DMS 273 (cell line): ENCODE measurements around the gene SCMH1.
"Not testable (repeated sequence)": the region's sequence is repeated elsewhere in the genome, so short reads cannot be mapped to it uniquely, and the experiment has no call there.

Experiments
- DNase-seq: peaks from one replicate; lab custom pipeline; 2025; ENCODE audit not compliant: unreplicated experiment; lab: John Stamatoyannopoulos, UW

Gene SCMH1

DNA sequence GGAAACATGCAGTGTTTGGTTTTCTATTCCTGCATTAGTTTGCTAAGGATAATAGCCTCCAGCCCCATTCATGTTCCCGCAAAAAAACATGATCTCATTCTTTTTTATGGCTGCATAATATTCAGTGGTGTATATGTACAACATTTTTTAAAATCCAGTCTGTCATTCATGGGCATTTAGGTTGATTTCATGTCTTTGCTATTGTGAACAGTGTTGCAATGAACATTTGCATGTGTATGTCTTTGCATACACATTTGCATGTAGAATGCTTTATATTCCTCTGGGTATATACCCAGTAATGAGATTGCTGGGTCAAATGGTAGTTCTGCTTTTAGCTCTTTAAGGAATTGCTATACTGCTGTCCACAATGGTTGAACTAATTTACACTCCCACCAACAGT lies 9.0 kb upstream of the SCMH1 start:
- not testable (repeated sequence) for DNase-seq

DNA sequence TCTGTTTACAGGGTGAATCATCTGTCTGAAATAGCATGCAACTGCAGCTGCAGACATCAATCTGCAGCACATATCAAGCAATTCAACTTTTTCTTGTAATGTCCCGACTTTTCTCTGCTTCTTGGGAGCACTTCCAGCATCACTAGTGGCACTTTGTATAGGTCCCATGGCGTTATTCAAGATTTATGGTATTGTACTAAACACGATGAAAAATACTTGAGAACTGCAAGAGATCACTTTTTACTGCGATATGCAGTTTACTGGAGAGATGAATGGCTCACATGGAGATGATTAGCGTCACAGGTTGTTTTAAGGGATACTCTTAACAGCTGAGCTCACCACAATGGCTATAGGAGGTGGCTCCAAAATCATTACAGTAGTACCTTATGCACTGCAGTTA lies 7.2 kb upstream of the SCMH1 start:
- no peak for DNase-seq

DNA sequence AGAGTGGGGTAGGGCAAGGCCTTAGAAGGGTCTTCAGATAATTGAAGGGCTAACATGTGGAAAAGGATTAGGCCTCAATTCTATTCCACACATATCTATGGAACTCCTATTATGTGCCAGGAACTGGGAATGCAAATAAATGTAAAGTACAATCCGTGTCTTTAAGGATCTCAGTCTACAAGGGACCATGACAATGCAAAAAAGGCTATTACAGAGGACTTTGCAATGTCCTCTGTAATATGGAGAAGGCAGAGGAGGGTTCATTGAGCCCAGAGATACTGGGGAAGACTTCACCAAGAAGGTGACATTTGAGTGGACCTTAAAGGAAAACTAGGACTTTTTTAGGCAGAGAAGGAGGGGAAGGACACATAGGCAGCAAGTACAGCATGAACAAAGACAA lies 4.5 kb upstream of the SCMH1 start:
- DNase-seq: no peak

DNA sequence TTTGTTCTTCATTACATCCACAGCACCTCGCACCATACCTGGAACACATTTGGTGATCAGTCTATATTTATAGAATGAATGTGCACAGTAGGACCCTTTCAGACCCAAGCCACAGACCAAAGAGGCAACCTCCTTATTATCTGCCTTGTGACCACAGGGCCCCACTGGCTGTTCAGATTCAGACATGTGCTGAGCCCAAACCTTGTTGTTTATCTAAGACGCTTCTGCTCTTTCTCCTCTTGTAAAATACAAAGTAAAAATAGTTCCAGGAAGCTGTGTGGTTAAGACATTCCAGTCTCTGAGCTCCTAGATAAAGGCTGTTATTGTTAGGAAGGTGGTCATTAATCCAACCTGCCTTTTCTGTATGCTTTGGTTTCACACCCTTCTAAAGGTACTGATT lies 3.6 kb upstream of the SCMH1 start:
- DNase-seq: no peak

DNA sequence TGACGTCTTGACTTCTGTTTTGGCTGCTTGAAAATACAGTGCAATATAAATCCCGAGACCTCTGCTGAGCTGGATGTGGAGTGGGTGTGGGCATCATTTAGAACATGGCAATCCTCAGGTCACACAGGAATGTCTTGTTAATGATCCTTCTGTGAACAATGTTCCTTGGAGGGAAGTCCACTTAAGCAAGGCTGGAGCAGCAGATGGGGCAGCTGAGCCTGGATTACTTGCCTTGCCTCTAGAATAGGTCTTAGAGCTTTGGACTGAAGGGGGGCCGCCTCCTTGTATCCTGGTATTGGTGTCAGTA lies 926 bp upstream of the SCMH1 start:
- DNase-seq: peak; percentile 93

DNA sequence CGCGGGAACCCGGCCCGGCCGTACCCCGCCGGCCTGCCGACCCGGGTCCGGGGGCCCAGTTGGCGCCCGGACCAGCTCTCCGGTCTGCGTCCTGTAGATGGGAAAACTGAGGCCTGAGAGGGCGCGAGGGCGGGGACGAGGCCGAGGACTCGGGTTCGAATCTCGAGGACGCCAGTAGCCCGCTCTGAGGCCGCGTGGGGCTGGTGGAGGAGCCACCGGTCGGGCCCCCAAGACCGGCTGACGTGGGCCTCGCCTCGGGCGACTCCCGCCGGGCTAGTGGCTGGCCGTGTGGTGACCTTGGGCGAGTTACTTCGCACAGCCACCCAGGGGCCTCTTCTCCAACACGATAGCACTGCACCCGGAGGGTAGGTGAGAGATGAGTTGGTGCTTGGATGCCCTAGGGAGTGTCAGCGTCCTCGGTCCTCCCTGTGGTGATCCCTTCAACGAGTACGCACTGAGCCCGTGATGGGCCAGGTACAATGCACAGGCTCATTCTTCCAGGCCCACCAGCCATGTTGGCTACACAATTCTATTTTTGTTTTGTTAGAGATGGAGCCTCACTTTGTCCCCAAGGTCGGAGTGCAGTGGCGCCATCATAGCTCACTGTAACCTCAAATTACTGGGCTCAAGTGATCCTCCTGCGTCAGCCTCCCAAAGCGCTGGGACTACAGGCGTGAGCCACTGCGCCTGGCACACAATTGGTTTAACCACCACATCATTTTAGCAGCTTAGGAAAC lies 404 bp upstream of the SCMH1 start:
- DNase-seq: no peak

DNA sequence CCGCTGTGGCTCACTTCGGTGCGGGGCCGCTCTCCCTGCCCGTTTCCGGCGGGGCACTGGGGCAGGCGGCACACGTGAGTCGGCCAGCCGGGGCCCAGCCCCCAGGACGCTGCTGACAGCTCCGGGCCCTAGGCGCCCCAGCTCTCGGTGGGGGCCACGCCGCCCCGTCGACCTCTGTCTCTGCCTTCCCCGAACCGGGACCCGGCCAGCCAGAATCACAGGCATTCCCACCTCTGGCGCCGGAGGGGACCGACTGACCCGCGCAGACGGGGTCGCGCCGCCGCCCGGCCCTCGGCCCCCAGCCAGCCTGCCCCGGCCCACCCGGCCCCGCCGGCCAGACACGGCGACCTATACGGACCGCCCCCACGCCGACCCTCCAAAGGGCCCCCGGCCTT lies 755 bp downstream of the SCMH1 start:
- DNase-seq: peak; percentile 100

DNA sequence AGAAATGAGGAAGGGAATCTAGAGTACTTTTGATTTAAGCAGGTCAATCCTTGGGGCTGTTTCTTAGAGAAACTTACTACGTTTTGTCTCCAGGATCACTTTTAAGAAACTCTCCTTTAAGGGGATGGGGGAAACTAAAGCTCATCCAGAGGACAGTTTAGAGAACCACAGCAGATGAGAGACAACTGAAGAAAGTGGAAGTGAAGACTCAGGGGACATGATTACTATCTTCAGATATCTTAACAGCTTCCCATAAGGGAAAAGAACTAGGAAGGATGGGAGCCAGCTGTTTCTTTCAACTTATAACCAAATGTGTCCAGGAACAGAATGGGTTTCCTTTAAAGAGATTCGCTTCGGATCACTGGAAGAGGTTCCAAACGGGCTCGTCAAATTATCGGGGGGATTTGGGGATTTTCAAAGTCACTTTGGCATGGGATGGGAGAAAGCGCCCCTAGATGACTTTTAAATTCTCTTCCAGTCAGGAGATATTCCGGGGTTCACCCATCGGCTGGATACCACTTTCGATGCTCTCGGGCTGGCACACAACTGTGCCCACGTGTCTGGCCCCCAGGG lies 1.2 kb downstream of the SCMH1 start:
- DNase-seq: peak; percentile 100

DNA sequence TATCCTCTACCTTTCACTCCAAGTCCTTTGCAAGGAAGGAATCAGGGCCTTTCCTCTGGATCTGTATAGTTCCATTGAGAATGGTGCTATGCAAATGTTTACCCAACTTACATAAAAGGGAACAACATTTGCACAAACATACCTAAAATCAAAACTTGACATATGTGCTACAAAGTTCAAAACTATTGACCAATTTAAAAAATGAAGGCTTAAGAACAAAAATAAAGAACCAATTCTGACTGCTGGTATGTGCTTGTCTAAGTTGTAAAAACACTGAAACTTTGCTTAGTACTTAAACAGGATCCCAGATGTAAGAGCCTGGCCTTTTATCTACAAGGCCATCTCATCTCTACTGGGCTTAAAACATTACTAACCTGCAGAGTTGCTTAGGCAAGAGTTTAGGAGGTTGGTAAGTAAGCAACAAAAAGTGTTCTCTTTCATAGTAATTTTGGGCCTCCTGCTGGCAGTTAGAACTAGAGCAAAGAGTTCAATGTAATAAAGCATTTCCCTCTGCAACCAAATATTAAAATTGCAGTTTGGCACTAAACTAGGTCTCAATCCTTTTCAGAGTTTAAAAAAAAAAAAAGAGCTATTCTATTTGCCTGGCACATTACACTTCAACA lies 2.0 kb downstream of the SCMH1 start:
- DNase-seq: peak; percentile 99

DNA sequence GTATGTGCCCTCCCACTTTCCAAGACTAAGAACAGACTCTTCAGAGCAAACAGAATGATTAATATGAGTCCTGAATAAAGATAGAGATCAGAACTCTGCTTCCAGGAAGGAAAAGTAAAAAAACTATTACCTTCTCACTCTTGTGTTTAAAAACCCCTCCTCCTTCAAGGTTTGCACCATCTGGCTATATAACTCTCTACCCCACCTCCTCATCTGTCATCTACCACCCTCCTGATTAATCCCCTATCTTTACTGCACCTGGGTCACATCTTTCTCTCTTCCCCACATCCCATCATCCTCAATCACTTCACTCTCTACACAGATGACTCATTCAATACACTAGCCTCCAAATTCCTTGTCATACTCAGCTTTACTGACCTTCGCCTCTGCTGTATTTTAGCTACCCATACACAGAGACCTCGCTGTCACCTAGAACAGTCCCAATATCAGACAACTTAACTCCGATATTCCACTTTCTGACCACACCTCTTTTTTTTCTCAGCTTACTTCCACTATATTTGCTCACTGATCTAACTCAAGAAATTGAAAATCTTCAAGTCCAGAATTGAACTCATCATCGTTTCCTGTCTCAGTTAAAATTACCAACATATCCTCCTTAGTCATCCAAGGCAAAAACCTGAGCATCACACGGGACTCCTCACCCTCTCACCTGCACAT lies 3.7 kb downstream of the SCMH1 start:
- peak; percentile 98 for DNase-seq

DNA sequence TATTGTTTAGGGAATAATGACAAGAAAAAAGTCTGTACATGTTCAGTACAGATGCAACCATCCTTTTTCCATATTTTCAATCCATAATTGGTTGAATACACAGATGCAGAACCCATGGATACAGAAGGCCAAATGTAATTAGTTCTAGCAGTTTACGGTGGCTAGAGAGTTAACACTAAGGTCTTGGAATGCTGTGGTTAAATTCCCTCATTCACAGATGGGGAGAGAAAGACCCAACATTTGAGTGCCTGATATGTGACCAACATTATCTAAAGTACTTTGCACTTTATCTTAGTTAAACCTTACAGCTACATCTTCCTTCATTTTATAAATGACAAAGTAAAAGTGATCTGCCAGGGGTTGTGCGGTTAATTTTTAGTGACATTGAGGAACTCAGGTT lies 5.3 kb downstream of the SCMH1 start:
- DNase-seq: no peak

DNA sequence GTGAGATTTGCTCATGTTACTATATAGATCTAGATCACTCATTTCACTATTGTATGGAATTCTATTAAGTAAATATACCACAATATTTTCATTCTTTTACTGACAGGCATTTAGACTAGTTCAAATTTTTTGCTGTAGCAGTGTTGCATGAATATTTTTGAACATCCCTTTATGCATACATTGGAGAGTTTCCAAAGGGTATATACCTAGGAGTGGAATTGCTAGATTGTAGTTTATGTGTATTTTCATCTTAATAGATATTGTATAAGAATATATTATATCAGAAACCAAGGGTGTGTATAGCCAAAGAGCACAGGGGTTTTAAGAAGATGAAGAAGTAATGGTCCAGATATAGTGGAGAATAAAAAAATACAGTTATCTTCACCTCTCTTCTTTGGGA lies 6.2 kb downstream of the SCMH1 start:
- DNase-seq: no peak

DNA sequence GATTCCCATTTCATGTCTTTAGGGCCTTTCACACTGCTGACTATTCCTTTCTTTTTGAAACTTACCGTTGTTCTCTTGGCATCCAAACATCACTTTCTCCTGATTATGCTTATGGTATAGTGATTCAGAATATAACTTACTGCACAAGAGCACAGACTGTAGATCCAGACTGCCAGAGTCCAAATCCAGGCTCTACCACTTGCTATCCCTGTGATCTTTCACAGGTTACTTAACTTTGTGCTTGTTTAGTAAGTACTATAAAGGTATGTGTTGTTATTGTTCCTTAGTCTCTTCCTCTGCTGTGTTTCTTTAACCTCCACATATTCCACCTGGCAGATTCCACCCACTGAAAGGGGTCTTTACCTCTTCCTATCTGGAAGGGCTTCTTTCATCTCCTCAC lies 8.4 kb downstream of the SCMH1 start:
- no peak for DNase-seq

DNA sequence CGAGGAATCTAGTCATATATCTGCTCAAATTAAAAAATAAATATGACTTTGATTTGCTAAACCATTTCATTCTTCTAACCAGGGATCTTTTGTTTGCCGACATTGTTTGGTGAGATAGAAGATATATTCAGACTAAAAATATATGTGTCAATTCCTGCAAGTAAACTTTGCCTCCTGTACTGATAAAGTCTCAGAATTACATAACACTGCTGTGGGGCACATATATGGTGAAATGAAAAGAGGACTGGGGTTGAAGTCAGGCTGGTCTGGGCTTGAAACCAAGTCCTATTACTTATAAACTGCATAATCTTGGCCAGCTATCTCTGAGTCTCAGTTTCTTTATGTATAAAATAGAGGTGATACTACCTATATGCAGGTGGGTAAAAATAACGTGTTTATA lies 9.8 kb downstream of the SCMH1 start:
- DNase-seq: no peak

DNA sequence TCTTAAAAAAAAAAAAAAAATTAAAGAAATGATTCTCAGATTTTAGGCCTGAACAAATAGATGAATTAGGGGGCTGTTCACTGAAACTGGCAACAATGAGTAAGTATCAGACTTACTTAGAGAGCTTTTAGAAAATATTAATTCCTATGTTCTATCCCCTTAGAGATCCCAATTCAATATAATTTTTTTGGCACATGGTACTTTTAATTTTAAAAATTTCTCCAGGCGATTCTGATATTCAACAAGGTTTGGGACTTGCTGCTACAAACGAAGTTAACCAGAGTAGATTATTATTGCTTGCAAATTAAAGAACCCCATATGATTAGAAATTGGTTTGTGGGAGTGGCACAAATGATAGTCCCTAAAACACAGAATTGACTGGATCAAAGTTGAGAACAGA lies 11.4 kb downstream of the SCMH1 start:
- DNase-seq: no peak

DNA sequence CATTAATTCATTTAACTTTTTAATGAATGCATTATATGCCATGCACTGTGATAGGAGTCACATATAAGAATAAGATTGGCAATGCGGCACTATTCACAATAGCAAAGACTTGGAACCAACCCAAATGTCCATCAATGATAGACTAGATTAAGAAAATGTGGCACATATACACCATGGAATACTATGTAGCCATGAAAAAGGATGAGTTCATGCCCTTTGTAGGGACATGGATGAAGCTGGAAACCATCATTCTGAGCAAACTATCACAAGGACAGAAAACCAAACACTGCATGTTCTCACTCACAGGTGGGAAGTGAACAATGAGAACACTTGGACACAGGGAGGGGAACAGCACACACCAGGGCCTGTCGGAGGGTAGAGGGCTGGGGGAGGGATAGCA lies 12.9 kb downstream of the SCMH1 start:
- not testable (repeated sequence) for DNase-seq

DNA sequence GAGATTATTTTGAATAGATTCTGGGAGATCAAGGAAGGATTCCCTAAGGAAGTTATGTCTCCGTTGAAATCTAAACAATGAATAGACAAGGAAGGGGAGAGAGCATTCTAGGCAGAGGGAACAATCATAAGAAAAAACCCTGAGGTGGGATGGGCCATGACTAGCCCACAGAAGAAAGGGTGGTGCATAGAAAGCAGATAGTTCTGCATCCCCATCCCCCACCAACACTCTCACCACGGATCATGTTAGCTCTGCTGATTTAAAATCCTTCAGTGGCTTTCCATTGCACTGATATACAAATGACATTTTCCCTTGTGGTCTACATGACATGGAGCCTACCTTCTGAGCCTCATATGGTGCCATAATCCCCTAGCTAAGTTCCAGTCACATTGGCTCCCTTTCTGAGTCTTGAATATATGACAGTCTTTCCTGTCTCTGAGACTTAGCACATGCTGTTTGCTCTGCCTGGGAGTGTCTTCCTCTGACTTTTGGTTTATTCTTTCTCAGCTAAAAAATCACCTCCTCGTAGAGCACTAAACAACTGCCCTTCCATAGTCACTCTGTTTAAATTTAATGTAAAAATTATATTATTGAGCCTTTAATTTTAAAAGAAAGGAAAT lies 15.2 kb downstream of the SCMH1 start:
- no peak for DNase-seq

DNA sequence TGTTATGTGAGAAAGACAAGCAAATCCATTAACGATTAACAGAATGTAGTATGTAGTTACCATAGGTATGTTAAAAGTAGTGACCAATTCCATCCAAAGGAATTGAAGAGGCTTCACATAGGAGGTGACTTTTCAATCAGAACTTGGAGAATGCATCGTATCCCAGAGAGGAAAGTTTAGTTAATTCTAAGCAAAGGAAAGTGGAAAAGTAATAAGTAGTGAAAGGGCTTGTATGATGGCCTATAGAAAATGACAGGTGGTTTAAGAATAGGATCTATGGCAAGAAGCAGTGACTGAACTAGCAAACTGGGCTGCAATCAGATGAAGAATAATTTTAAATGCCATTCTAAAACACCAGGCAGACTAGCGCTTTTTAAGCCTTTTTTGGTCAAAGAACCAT lies 16.6 kb downstream of the SCMH1 start:
- no peak for DNase-seq

DNA sequence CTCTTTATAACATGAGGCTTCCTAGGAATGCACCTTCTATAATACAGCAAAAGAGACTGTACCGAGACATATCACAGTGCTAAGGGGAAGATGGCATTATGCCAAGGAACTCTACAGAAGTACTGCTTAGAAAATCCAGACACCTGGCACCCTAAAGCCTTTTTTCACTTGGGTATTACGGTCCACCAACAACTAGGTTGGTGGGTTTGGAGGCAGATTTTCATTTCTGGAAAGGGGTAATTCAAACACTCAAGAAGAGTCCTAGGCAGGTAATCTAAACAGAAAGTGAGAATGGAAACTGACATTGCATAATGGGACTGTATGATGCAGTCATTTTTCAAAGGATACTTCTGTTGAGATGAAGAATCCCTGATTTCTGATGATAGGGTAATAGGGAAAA lies 19.6 kb downstream of the SCMH1 start:
- peak; percentile 100 for DNase-seq

DNA sequence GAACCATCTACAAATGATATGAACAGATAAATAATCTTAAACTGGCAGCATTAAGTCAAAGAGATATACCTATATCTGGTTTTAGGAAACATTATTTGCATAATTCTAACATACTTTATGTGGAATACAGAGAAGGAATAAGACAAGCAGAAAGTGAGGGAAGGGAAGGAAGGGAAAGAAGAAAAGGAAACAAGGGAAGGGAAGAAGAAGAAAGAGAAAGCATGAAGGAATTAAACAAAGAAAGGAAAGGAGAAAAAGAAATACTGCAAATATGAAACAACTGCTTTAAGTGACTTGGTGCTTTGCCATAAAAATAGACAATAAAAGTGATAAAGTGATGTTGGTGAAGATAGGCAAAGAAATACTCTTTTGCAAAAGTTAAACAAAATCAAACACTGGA lies 20.1 kb downstream of the SCMH1 start:
- DNase-seq: no peak

DNA sequence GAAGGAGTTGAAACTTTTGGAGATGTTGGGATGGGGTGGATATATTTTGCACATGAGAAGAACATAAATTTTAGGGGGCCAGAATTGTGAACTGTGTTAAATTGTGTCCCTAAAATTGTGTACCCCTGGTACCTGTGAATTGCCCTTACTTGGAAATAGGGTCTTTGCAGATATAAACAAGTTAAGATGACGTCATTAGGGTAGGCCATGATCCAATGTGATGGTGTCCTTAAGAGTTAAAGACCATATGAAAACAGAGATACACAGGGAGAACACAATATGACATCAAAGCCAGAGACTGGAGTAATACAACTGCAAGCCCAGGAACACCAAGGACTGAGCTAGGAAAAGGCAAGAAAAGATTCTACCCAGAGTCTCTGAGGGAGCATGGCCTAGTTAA lies 24.0 kb downstream of the SCMH1 start:
- DNase-seq: no peak

DNA sequence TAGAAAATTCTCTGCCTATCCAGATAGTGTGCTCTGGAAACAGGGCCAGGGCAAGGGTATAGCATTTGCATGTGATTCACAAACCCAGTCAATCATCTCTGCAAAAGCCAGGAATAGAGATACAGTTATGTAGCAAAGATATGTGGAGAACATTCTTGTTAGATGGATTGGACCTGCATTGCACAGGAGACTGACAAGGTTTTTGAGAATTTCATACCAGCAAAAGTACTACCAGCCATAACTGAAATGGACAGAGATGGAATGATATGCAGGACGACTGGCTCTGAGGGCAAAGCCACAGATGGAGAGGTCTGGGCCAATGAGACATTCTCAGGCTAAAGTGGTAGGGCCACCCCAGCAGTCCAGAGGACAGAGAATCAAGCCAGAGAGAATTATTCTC lies 24.7 kb downstream of the SCMH1 start:
- DNase-seq: no peak
